SIG-M5 treated with dmso at 0.1 percent for 504 hours (cell line): Measurements from ENCODE around the gene VSNL1.

Source experiments
- DNase-seq: peaks from one replicate; lab custom pipeline; 2025; ENCODE audit not compliant: unreplicated experiment; lab: John Stamatoyannopoulos, UW

Gene VSNL1

GRCh38 chr2:17688600-17688999 is 148.1 kb downstream of the VSNL1 start:
- DNase-seq, result no peak

- DNase-seq, result no peak
Observed at GRCh38 chr2:17689010-17689409, 148.5 kb downstream of the VSNL1 start.

- DNase-seq, result no peak
Observed at GRCh38 chr2:17690776-17691175, 150.3 kb downstream of the VSNL1 start.
